WTC11 (cell line): ENCODE results near the gene SUCLG2. TPM values are rescaled to one million over a fixed set of nuclear protein-coding genes. Genes with fewer than 3 reads are reported as not detected.

Experiments
- ATAC-seq: fragments of 200-7000 bp; cut with Tn5 transposase; 2 replicates; pipeline ENCODE4 v1.10.0; 2021; ENCODE audit warnings: mild to moderate bottlenecking, moderate library complexity
- CTCF ChIA-PET: fragments of 300-600 bp; sonication (Branson Sonifier 250); formaldehyde crosslinking; loops from one replicate; lab custom pipeline; 2021; ENCODE audit warnings: antibody characterized with exemption; lab: Charles Lee
- POLR2A ChIA-PET: fragments of 350-600 bp; sonication (Branson Sonifier 250); formaldehyde crosslinking; loops from one replicate; lab custom pipeline; 2021; ENCODE audit warnings: antibody characterized with exemption; lab: Charles Lee
- DNase-seq: peaks from one replicate; pipeline ENCODE4 v3.0.0; 2021; ENCODE audit warnings: low spot score
- H3K27ac Mint-ChIP-seq: 2 replicates; pipeline ENCODE4 v1.8.0; 2021; ENCODE audit warnings: mixed read lengths
- H3K27me3 Mint-ChIP-seq: 2 replicates; pipeline ENCODE4 v1.8.0; 2021; ENCODE audit warnings: low read depth, mild to moderate bottlenecking, moderate library complexity, mixed read lengths
- H3K36me3 Mint-ChIP-seq: 2 replicates; pipeline ENCODE4 v1.8.0; 2021; ENCODE audit warnings: mixed read lengths
- H3K4me1 Mint-ChIP-seq: 2 replicates; pipeline ENCODE4 v1.8.0; 2022; ENCODE audit warnings: mixed read lengths
- H3K4me3 Mint-ChIP-seq: 2 replicates; pipeline ENCODE4 v1.8.0; 2021; ENCODE audit warnings: mild to moderate bottlenecking, moderate library complexity, mixed read lengths
- H3K9me3 Mint-ChIP-seq: 2 replicates; pipeline ENCODE4 v1.8.0; 2021; ENCODE audit warnings: mixed read lengths
- AFF4 ChIP-seq: sonication (generic); formaldehyde crosslinking; IDR thresholded peaks from 2 replicates; pipeline ENCODE4 v1.8.1; 2023; ENCODE audit warnings: mild to moderate bottlenecking, missing genetic modification reagents, borderline replicate concordance
- ARID4B ChIP-seq: sonication (generic); formaldehyde crosslinking; IDR thresholded peaks from 2 replicates; pipeline ENCODE4 v1.8.0; 2023; ENCODE audit warnings: missing genetic modification reagents, mild to moderate bottlenecking, borderline replicate concordance
- CDX4 ChIP-seq: fragments of 250-450 bp; sonication (Bioruptor Pico); IDR thresholded peaks from 2 replicates; pipeline ENCODE4 v1.9.0; 2021; ENCODE audit warnings: moderate library complexity, mild to moderate bottlenecking, inconsistent platforms, borderline replicate concordance
- ERG ChIP-seq: fragments of 250-450 bp; sonication (Bioruptor Pico); IDR thresholded peaks from 2 replicates; pipeline ENCODE4 v1.8.0; 2021; ENCODE audit warnings: mild to moderate bottlenecking
- IRF2 ChIP-seq: sonication (generic); formaldehyde crosslinking; IDR thresholded peaks from 2 replicates; pipeline ENCODE4 v1.8.0; 2022; ENCODE audit warnings: low read depth, missing genetic modification reagents, borderline replicate concordance
- MXD4 ChIP-seq: fragments of 250-450 bp; sonication (Bioruptor Pico); IDR thresholded peaks from 2 replicates; pipeline ENCODE4 v1.8.0; 2021; ENCODE audit warnings: mild to moderate bottlenecking, moderate library complexity, borderline replicate concordance
- NFYB ChIP-seq: sonication (generic); formaldehyde crosslinking; conservative IDR thresholded peaks from 2 replicates; pipeline ENCODE4 v1.8.0; 2022; ENCODE audit warnings: low read depth, missing genetic modification reagents
- OVOL2 ChIP-seq: fragments of 250-450 bp; sonication (Bioruptor Pico); IDR thresholded peaks from 2 replicates; pipeline ENCODE4 v1.9.0; 2021; ENCODE audit warnings: mild to moderate bottlenecking, borderline replicate concordance
- PREB ChIP-seq: sonication (generic); formaldehyde crosslinking; IDR thresholded peaks from 2 replicates; pipeline ENCODE4 v1.8.1; 2022; ENCODE audit warnings: mild to moderate bottlenecking, missing genetic modification reagents, moderate library complexity, borderline replicate concordance
- PRRX2 ChIP-seq: fragments of 250-450 bp; sonication (Bioruptor Pico); IDR thresholded peaks from 2 replicates; pipeline ENCODE4 v1.8.0; 2021; ENCODE audit warnings: mild to moderate bottlenecking
- SMAD3 ChIP-seq: sonication (generic); formaldehyde crosslinking; IDR thresholded peaks from 2 replicates; pipeline ENCODE4 v1.8.0; 2022; ENCODE audit warnings: missing genetic modification reagents, mild to moderate bottlenecking, borderline replicate concordance
- TEAD4 ChIP-seq: sonication (generic); formaldehyde crosslinking; IDR thresholded peaks from 2 replicates; pipeline ENCODE4 v1.8.0; 2022; ENCODE audit warnings: mild to moderate bottlenecking, missing genetic modification reagents
- USF2 ChIP-seq: sonication (generic); formaldehyde crosslinking; IDR thresholded peaks from 2 replicates; pipeline ENCODE4 v1.8.1; 2023; ENCODE audit warnings: mild to moderate bottlenecking, missing genetic modification reagents, moderate library complexity
- ZNF281 ChIP-seq: sonication (generic); formaldehyde crosslinking; IDR thresholded peaks from 2 replicates; pipeline ENCODE4 v1.8.0; 2023; ENCODE audit warnings: mild to moderate bottlenecking, missing genetic modification reagents
- ZSCAN18 ChIP-seq: fragments of 250-450 bp; sonication (Bioruptor Pico); IDR thresholded peaks from 2 replicates; pipeline ENCODE4 v2.1.2; 2022; ENCODE audit warnings: mild to moderate bottlenecking, moderate library complexity
- total RNA-seq: library from RNA; stranded (reverse); gene quantifications from 3 replicates; pipeline ENCODE4 v1.2.3, GENCODE V29; 2021

The SUCLG2 gene
- total RNA-seq, 1 experiment from 2014 or later: 39.7 TPM

- TF ChIP-seq IRF2 (CRISPR knock-in tag) (no peak), ERG (CRISPR knock-in tag) (no peak), NFYB (no peak), OVOL2 (CRISPR knock-in tag) (no peak), USF2 (CRISPR knock-in tag) (no peak), ZSCAN18 (no peak), CDX4 (CRISPR knock-in tag) (no peak), PREB (CRISPR knock-in tag) (no peak), TEAD4 (no peak)
- CTCF ChIA-PET: interaction anchor here (1.0 kb wide), 1 partner anchor 50 kb away, joined by 3 read pairs; no protein-coding TSS in a partner anchor
- H3K4me3 Mint-ChIP-seq: no peak overlapping the region
- H3K27ac Mint-ChIP-seq: no peak overlapping the region
- POLR2A ChIA-PET: no interaction called here
- H3K36me3 Mint-ChIP-seq: peaks cover 9% of the 10 kb centered on the region
- no peaks in the 10 kb centered on the region for H3K4me1 Mint-ChIP-seq
- peaks cover 14% of the 10 kb centered on the region for H3K9me3 Mint-ChIP-seq
- ATAC-seq (no peak), DNase-seq (no peak)
- no peaks in the 10 kb centered on the region for H3K27me3 Mint-ChIP-seq
Observed at GRCh38 chr3:67433109-67433508, 221.3 kb downstream of the SUCLG2 start.

- Mint-ChIP-seq H3K4me1 (no peaks in the 10 kb centered on the region), H3K27me3 (no peaks in the 10 kb centered on the region), H3K9me3 (peaks cover 21% of the 10 kb centered on the region), H3K4me3 (no peak overlapping the region), H3K36me3 (peaks cover 15% of the 10 kb centered on the region), H3K27ac (no peak overlapping the region)
- ChIA-PET CTCF (no interaction called here), POLR2A (interaction anchor here (0.6 kb wide), 1 partner anchor 392 kb away, joined by 4 read pairs; no protein-coding TSS in a partner anchor)
- DNase-seq: no peak
- no peak for ATAC-seq
- TF ChIP-seq PRRX2 (CRISPR knock-in tag) (no peak), SMAD3 (CRISPR knock-in tag) (no peak), AFF4 (CRISPR knock-in tag) (no peak), MXD4 (no peak), ZNF281 (CRISPR knock-in tag) (no peak), ARID4B (CRISPR knock-in tag) (no peak), ERG (CRISPR knock-in tag) (no peak)
Observed at GRCh38 chr3:67431887-67432286, 222.5 kb downstream of the SUCLG2 start.
